ENCODE data around the gene NPLOC4.

The NPLOC4 gene

DNA sequence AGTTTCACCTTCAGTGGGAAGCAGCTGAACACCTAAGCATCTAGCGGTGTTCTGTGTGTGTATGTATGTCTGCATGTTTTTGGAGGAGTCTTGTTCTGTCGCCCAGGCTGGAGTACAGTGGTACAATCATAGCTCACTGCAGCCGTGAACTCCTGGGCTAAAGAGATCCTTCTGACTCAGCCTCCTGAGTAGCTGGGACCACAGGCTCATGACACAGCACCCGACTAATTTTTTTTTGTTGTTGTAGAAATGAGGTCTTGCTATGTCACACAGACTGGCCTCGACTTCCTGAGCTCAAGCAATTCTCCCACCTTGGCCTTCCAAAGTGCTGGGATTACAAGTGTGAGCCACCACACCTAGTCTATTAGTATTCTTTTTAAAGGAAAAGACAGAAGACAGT lies 54.6 kb downstream of the NPLOC4 start:
- DNase-seq: no peak

- no peak for DNase-seq
These were observed 55.2 kb downstream of the NPLOC4 start for GRCh38 chr17:81581758-81582157.

- no peak for DNase-seq
These were observed 56.4 kb downstream of the NPLOC4 start for GRCh38 chr17:81580481-81580880.

- no peak for DNase-seq
These were observed 57.0 kb downstream of the NPLOC4 start for GRCh38 chr17:81579821-81580321.

- no peak for DNase-seq
These were observed 57.6 kb downstream of the NPLOC4 start for GRCh38 chr17:81579298-81579697.

- no peak for DNase-seq
These were observed 58.2 kb downstream of the NPLOC4 start for GRCh38 chr17:81578561-81579225.

- DNase-seq: no peak
These were observed 58.9 kb downstream of the NPLOC4 start for GRCh38 chr17:81578038-81578441.

- no peak for DNase-seq
These were observed 59.5 kb downstream of the NPLOC4 start for GRCh38 chr17:81577278-81578000.

DNA sequence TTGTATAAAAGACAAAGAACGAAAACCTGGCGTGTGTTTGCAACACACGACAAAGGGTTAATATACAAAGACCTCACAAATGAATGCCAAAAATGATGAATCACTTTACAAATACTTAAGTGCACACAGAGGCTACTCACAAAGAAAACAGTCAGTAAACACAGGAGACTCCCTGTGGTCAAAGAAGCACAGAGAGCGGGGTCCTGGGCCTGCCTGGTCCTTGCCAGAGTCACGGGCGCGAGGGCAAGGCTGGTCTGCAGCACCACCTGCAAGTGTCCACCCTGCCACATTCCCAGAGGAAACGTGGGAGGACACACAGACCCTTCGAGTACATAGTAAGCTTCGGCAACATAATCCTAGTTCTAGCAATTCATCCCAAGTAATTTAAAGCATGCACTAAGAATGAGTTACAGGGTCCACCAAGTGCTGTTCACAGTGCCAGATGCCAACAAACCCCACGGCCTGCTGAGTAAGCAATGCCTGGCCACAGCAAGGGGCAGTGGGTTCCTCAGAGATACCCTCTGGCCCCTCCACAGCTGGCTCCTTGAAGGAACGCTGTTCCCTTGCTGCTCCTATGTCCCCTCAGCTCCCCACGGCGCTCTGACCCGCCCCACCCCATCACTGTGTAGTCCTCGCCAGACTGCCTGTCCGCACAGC lies 60.2 kb downstream of the NPLOC4 start:
- DNase-seq: no peak

- no peak for DNase-seq
These were observed 61.1 kb downstream of the NPLOC4 start for GRCh38 chr17:81575836-81576235.

DNA sequence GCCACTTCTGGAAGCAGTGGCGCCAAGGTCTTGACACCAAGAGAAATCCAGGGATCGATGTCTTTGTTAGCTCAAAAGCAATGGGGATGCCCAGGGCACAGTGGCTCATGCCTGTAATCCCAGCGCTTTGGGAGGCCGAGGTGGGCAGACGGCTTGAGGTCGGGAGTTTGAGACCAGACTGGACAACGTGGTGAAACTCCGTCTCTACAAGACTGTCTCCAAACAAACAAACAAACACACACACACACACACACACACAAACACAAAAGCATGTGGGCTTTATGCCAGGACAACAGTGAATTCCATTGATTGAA lies 62.3 kb downstream of the NPLOC4 start:
- DNase-seq: no peak

- DNase-seq: no peak
These were observed 62.9 kb downstream of the NPLOC4 start for GRCh38 chr17:81573794-81574642.

DNA sequence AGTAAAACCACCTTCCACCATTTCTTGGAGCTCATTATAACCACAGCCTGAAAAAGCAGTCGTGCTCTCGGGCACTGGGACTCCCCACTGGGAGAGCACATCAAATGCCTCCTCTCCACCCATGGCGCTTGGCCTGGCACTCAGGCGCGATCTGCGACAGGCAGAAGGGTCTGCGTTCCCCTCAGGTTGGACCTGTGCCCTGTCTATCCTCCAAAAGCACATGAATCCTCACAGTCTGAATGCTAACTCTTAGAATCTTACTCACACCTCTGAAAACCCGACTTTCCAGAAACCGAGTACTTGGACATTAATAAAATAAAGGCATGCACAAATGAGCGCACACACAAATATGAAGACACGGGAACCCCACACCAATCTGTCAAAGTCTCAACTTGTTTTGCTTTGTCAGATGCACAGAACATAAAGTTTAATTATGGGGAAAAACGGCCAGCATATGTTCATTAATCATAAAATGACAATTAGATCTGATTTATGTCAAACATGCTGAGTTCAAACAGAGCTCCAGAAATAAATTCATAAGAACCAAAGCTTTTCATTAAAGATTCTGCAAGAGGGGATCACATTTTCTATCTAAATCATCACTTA lies 64.2 kb downstream of the NPLOC4 start:
- DNase-seq: no peak

DNA sequence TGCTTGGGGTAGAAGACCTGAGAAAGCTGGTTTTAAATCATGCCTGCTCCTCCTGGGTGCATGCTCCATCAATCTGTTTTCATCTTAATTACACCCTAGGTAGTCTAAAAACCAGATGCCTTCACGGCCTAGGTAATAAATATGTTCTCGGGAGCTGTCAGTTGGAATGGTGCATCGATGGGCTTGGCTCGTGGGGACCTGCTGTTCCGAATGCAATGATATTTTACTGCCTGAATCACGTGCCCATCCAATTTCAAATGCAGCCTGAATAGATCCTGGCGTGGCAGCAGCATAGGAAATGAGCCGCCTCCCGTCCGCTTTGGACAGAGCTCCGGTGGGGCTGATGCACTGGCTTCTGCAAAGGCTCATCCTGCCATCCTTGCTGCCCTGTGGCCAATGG lies 65.9 kb downstream of the NPLOC4 start:
- DNase-seq: no peak

DNA sequence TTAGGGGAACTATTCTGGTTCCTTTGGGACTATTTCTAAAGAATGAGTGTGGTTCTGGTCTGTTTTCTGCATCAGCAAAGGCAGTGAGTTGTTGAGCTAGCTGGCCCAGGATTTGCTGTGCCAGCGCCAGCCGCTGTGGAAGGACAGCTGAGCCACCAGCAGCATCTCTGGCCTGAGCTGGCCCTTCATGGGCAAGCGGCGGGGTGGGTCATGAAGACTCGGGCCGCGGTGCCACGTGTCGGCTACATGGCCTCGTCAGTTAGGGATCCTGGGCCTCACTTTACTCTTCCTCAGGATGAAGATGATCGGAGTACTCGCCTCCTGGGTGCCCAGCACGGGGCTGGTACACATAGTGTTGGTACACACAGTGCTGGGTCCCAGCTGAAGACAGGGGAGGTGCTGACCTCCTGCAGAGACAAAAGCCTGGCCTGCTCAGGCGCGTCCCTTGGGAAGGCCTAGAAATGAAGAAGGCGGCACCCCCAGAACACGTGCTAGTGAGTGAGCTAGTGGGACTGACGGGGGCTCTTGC lies 66.9 kb downstream of the NPLOC4 start:
- DNase-seq: no peak

GRCh38 chr17:81568416-81568815 lies 68.5 kb downstream of the NPLOC4 start:
- no peak for DNase-seq

DNA sequence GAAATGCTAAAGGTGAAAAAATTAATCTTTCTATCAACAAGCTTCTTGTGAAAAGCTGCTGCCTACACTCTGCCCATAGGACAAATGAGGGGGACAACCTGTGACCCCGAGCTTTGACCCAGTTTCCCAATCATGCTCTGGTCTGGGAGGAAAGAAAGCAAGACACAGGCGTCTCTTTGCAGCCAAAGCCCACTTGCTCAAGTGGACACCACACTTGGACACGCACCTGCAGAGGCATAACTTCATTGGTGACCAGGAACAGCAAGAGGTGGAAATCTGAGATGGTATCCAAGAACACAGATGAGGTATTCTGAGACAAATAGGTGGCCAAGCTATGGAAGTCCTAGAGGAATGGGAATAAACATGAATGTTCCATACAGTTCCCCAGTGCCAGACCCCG lies 69.7 kb downstream of the NPLOC4 start:
- peak; percentile 25 for DNase-seq

- peak; percentile 64 for DNase-seq
These were observed 70.3 kb downstream of the NPLOC4 start for GRCh38 chr17:81566461-81567126.

- no peak for DNase-seq
These were observed 71.7 kb downstream of the NPLOC4 start for GRCh38 chr17:81565231-81565630.

- DNase-seq: no peak
These were observed 72.1 kb downstream of the NPLOC4 start for GRCh38 chr17:81564778-81565177.

GRCh38 chr17:81563861-81564586 lies 72.9 kb downstream of the NPLOC4 start:
- no peak for DNase-seq
